Right kidney (tissue), 1 donor: Measurements from ENCODE around the gene DPY30.
A peak's percentile ranks its signal among the peaks of the same experiment; 100 is the strongest.

ENCODE experiments used
- DNase-seq: peaks from one replicate; pipeline ENCODE4 v3.0.0-alpha.2; 2016

Gene DPY30

GRCh38 chr2:32010670-32011484, 28.7 kb downstream of the DPY30 start, which contains the start of gene MEMO1:
MEMO1 (minus strand) TSS chr2:32011008; CDS start chr2:32010247, 761 bp downstream.
- peak; percentile 97 for DNase-seq

GRCh38 chr2:32010280-32010669, 29.3 kb downstream of the DPY30 start:
- peak; percentile 66 for DNase-seq

GRCh38 chr2:32009516-32010256, 29.9 kb downstream of the DPY30 start:
- peak; percentile 73 for DNase-seq

GRCh38 chr2:32008805-32009515, 30.6 kb downstream of the DPY30 start:
- DNase-seq, result peak; percentile 2

GRCh38 chr2:32007121-32007391, 32.5 kb downstream of the DPY30 start:
- DNase-seq, result no peak

GRCh38 chr2:32005371-32005976, 34.1 kb downstream of the DPY30 start:
- no peak for DNase-seq

GRCh38 chr2:32003791-32004190, 35.8 kb downstream of the DPY30 start:
- no peak for DNase-seq

GRCh38 chr2:32002406-32002805, 37.2 kb downstream of the DPY30 start:
- DNase-seq, result no peak

- no peak for DNase-seq
Observed at GRCh38 chr2:31999438-31999837, 40.2 kb downstream of the DPY30 start.

GRCh38 chr2:31998731-31999383, 40.7 kb downstream of the DPY30 start:
- DNase-seq, result no peak

- DNase-seq, result no peak
Observed at GRCh38 chr2:31997653-31998052, 42.0 kb downstream of the DPY30 start.

- DNase-seq, result no peak
Observed at GRCh38 chr2:31996571-31997150, 42.9 kb downstream of the DPY30 start.

- DNase-seq, result no peak
Observed at GRCh38 chr2:31992934-31993333, 46.7 kb downstream of the DPY30 start.

- DNase-seq, result no peak
Observed at GRCh38 chr2:31992025-31992579, 47.5 kb downstream of the DPY30 start.

GRCh38 chr2:31989946-31990345, 49.7 kb downstream of the DPY30 start:
- no peak for DNase-seq

- no peak for DNase-seq
Observed at GRCh38 chr2:31987454-31988220, 52.0 kb downstream of the DPY30 start.

GRCh38 chr2:31986906-31987305, 52.7 kb downstream of the DPY30 start:
- no peak for DNase-seq

- no peak for DNase-seq
Observed at GRCh38 chr2:31983762-31984467, 55.7 kb downstream of the DPY30 start.

GRCh38 chr2:31980674-31981356, 58.8 kb downstream of the DPY30 start:
- no peak for DNase-seq
